Measurements from ENCODE around the gene ZNF117. TPM values are rescaled to one million over a fixed set of nuclear protein-coding genes. Genes with fewer than 3 reads are reported as not detected.

The ZNF117 gene
- total and polyA plus RNA-seq, 9 of the 15 experiments (the other 6 are each of a cell fraction or from before 2014, with no cell fraction given), result 2.5 to 18.9 (median 14.1) TPM

DNA sequence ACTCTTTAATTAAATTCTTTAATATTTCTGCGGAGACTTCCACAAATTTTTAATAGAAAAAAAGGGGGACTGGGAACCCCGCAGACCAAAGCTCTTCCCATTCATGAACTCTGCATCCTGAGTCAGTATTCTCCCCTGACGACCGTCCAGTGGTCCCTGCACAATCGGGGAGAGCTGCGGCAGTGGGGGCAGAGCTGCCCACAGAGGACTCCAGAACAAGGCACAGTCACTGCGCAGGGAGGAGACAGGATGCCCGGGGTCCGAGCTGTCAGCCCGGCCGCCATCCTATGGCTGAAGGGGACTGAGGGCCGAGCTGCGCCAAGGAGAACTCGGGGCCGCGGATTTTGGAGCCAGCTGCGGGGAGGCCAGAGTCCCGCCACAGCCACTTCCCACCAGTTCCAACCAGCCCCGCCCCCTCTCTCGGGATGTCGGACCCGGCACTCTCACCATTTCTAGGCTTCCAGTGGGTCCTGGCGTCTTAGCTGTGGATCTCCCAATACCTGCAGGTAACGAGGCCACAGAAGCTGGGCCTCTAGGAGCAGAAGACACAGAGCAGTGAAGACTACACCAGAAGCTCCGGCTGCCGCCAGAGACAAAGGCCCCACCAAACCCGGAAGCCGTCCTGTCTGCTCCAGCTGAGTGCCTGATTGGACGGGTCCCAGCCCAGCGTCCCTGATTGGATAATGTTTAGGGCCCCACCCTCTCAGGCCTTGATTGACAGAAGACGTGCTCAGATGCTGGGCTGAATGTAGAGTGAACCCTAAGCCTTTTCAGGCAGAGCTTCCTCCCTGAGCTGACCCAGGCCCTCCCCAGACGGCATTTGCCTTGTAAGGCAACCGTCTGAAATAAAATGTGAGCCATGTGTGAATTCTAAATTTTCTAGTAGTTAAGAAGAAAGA, 15.5 kb upstream of the ZNF117 start, which contains the start of gene ERV3-1 (continued):
- TF ChIP-seq, protein P1, sequence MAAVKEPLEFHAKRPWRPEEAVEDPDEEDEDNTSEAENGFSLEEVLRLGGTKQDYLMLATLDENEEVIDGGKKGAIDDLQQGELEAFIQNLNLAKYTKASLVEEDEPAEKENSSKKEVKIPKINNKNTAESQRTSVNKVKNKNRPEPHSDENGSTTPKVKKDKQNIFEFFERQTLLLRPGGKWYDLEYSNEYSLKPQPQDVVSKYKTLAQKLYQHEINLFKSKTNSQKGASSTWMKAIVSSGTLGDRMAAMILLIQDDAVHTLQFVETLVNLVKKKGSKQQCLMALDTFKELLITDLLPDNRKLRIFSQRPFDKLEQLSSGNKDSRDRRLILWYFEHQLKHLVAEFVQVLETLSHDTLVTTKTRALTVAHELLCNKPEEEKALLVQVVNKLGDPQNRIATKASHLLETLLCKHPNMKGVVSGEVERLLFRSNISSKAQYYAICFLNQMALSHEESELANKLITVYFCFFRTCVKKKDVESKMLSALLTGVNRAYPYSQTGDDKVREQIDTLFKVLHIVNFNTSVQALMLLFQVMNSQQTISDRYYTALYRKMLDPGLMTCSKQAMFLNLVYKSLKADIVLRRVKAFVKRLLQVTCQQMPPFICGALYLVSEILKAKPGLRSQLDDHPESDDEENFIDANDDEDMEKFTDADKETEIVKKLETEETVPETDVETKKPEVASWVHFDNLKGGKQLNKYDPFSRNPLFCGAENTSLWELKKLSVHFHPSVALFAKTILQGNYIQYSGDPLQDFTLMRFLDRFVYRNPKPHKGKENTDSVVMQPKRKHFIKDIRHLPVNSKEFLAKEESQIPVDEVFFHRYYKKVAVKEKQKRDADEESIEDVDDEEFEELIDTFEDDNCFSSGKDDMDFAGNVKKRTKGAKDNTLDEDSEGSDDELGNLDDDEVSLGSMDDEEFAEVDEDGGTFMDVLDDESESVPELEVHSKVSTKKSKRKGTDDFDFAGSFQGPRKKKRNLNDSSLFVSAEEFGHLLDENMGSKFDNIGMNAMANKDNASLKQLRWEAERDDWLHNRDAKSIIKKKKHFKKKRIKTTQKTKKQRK (IDR thresholded peaks at IDR 0.05; ENCODE audit: borderline replicate concordance, low read depth, low read length), result no peak
- TF ChIP-seq, protein P2, sequence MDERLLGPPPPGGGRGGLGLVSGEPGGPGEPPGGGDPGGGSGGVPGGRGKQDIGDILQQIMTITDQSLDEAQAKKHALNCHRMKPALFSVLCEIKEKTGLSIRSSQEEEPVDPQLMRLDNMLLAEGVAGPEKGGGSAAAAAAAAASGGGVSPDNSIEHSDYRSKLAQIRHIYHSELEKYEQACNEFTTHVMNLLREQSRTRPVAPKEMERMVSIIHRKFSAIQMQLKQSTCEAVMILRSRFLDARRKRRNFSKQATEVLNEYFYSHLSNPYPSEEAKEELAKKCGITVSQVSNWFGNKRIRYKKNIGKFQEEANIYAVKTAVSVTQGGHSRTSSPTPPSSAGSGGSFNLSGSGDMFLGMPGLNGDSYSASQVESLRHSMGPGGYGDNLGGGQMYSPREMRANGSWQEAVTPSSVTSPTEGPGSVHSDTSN (CRISPR knock-in tag; IDR thresholded peaks at IDR 0.05; ENCODE audit: low read depth), result peak; percentile 81
- TF ChIP-seq, protein P2 (tag; conservative IDR thresholded peaks at IDR 0.05; ENCODE audit: low read depth), result peak; percentile 96
- TF ChIP-seq, protein P3, sequence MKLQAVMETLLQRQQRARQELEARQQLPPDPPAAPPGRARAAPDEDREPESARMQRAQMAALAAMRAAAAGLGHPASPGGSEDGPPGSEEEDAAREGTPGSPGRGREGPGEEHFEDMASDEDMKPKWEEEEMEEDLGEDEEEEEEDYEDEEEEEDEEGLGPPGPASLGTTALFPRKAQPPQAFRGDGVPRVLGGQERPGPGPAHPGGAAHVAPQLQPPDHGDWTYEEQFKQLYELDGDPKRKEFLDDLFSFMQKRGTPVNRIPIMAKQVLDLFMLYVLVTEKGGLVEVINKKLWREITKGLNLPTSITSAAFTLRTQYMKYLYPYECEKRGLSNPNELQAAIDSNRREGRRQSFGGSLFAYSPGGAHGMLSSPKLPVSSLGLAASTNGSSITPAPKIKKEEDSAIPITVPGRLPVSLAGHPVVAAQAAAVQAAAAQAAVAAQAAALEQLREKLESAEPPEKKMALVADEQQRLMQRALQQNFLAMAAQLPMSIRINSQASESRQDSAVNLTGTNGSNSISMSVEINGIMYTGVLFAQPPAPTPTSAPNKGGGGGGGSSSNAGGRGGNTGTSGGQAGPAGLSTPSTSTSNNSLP (IDR thresholded peaks at IDR 0.05; ENCODE audit: borderline replicate concordance, low read depth, low read length), result no peak
- no peak for TF ChIP-seq IFI16 (CRISPR knock-in tag; IDR thresholded peaks at IDR 0.05)
- no peak for TF ChIP-seq ZC3H4 (CRISPR knock-in tag; IDR thresholded peaks at IDR 0.05; ENCODE audit: borderline replicate concordance)
- TF ChIP-seq E2F1 (CRISPR knock-in tag; IDR thresholded peaks at IDR 0.05), result peak; percentile 30; the same call in 1 of the 2 replicates
- no peak for TF ChIP-seq ZNF41 (CRISPR knock-in tag; conservative IDR thresholded peaks at IDR 0.05)
- TF ChIP-seq NR1H2 (CRISPR knock-in tag; IDR thresholded peaks at IDR 0.05), result 0 out of 2 replicates have a peak, but pooled peaks have one; percentile 22
- peak; percentile 98 for TF ChIP-seq PHF8 (IDR thresholded peaks at IDR 0.05; ENCODE audit: borderline replicate concordance, low read length)
- no peak for TF ChIP-seq ZKSCAN1 (IDR thresholded peaks at IDR 0.05; ENCODE audit: low read depth, low read length)
- TF ChIP-seq JUND (IDR thresholded peaks at IDR 0.05; ENCODE audit: borderline replicate concordance, low read depth, low read length), result no peak
- no peak for TF ChIP-seq JUND (tag; IDR thresholded peaks at IDR 0.05; ENCODE audit: borderline replicate concordance, low read depth, low read length)
- peak; percentile 61; the same call in 1 of the 2 replicates for TF ChIP-seq ETS1 (conservative IDR thresholded peaks at IDR 0.05; ENCODE audit: control insufficient read depth, low read depth, low read length)
- TF ChIP-seq ZNF133 (CRISPR knock-in tag; IDR thresholded peaks at IDR 0.05), result no peak
- no peak for TF ChIP-seq SETDB1 (IDR thresholded peaks at IDR 0.05; ENCODE audit: low read length)

Data from K562 (cell line).